Astrocyte (in vitro differentiated cells and primary cell): ENCODE data around the gene RASL11A. TPM values are rescaled to one million over a fixed set of nuclear protein-coding genes. Genes with fewer than 3 reads are reported as not detected.

Experiments used
- DNase-seq: peaks from one replicate; pipeline ENCODE4 v3.0.0-alpha.2; 2010; ENCODE audit warnings: low read depth
- FAIRE-seq: peaks from 2 replicates; lab custom pipeline; 2011; peaks lifted over from hg19 to GRCh38; lab: Jason Lieb, UNC
- H2AFZ ChIP-seq: 2 replicates; pipeline ENCODE4 v1.6.0; 2012; ENCODE audit warnings: low read depth, low read length, inconsistent platforms
- H3K27ac ChIP-seq: 2 replicates; pipeline ENCODE4 v1.5.1; 2011; ENCODE audit warnings: low read depth, low read length, inconsistent platforms
- H3K27me3 ChIP-seq: 2 replicates; pipeline ENCODE4 v1.6.0; 2011; ENCODE audit warnings: low read length, inconsistent platforms; ENCODE audit not compliant: insufficient read depth
- H3K36me3 ChIP-seq: 2 replicates; pipeline ENCODE4 v1.5.1; 2011; ENCODE audit warnings: low read length, inconsistent platforms; ENCODE audit not compliant: insufficient read depth
- H3K4me1 ChIP-seq: 2 replicates; pipeline ENCODE4 v1.5.1; 2011; ENCODE audit warnings: low read length, inconsistent platforms; ENCODE audit not compliant: insufficient read depth
- H3K4me2 ChIP-seq: 2 replicates; pipeline ENCODE4 v1.6.0; 2012; ENCODE audit warnings: low read length, inconsistent platforms
- H3K4me3 ChIP-seq: 2 replicates; pipeline ENCODE4 v1.5.1; 2011; ENCODE audit warnings: low read depth, mild to moderate bottlenecking, low read length, inconsistent platforms; ENCODE audit not compliant: insufficient read depth
- H3K79me2 ChIP-seq: 2 replicates; pipeline ENCODE4 v1.6.0; 2012; ENCODE audit warnings: mild to moderate bottlenecking, low read length, inconsistent platforms; ENCODE audit not compliant: insufficient read depth
- H3K9ac ChIP-seq: 2 replicates; pipeline ENCODE4 v1.6.0; 2012; ENCODE audit warnings: mild to moderate bottlenecking, low read length, inconsistent platforms
- H3K9me3 ChIP-seq: 2 replicates; pipeline ENCODE4 v1.5.1; 2012; ENCODE audit warnings: low read depth, mild to moderate bottlenecking, low read length, inconsistent platforms; ENCODE audit not compliant: insufficient read depth
- H4K20me1 ChIP-seq: 2 replicates; pipeline ENCODE4 v1.6.0; 2012; ENCODE audit warnings: low read length, inconsistent platforms; ENCODE audit not compliant: insufficient read depth
- H3K27ac Mint-ChIP-seq: one replicate; pipeline ENCODE4 v1.8.0; 2021; ENCODE audit warnings: mild to moderate bottlenecking, mixed read lengths; ENCODE audit not compliant: unreplicated experiment
- H3K27me3 Mint-ChIP-seq: one replicate; pipeline ENCODE4 v1.8.0; 2021; ENCODE audit warnings: low read depth, mixed read lengths; ENCODE audit not compliant: unreplicated experiment
- H3K36me3 Mint-ChIP-seq: one replicate; pipeline ENCODE4 v1.8.0; 2021; ENCODE audit warnings: low read depth, mixed read lengths; ENCODE audit not compliant: unreplicated experiment
- H3K4me1 Mint-ChIP-seq: one replicate; pipeline ENCODE4 v1.8.0; 2021; ENCODE audit warnings: low read depth, mixed read lengths; ENCODE audit not compliant: unreplicated experiment
- H3K4me3 Mint-ChIP-seq: one replicate; pipeline ENCODE4 v1.8.0; 2021; ENCODE audit warnings: mild to moderate bottlenecking, moderate library complexity, mixed read lengths; ENCODE audit not compliant: unreplicated experiment
- H3K9me3 Mint-ChIP-seq: one replicate; pipeline ENCODE4 v1.8.0; 2021; ENCODE audit warnings: mild to moderate bottlenecking, mixed read lengths; ENCODE audit not compliant: unreplicated experiment
- EZH2 ChIP-seq: IDR thresholded peaks from 2 replicates; pipeline ENCODE4 v1.6.1; 2012; ENCODE audit warnings: mild to moderate bottlenecking, low read length, inconsistent platforms; ENCODE audit not compliant: insufficient read depth
- total RNA-seq: library from RNA; stranded (reverse); gene quantifications from 2 replicates; pipeline ENCODE4 v1.2.1, GENCODE V29; 2021
- TF ChIP-seq, protein P1 (sequence below): IDR thresholded peaks from 2 replicates; pipeline ENCODE4 v1.5.1; 2011; ENCODE audit warnings: low read depth, mild to moderate bottlenecking, inconsistent platforms, low read length, moderate library complexity; ENCODE audit not compliant: insufficient read depth

Gene RASL11A
- total RNA-seq, 1 donor from 2014 or later = 2.2 TPM

DNA sequence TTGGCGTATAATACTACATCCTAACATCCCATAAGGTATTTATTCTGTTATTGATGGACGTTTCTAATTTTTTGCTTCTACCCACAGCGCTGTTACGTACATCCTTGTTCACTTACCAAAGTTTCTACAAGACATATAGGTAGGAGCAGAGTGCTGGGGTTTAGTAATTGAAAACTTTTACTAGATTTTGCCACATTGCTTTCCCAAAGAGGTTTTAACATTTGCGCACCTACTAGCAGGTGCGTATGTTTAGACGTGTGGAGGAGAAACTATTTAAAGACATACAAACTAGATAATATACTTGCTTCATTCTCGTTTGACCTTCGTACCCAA lies 19.8 kb upstream of the RASL11A start:
- Histone ChIP-seq H3K79me2 (peaks cover 60% of the 10 kb centered on the region), H4K20me1 (peaks cover 36% of the 10 kb centered on the region), H3K9me3 (no peaks in the 10 kb centered on the region), H3K4me3 (peak overlapping the region; percentile 89), H3K4me2 (peak overlapping the region; percentile 90), H3K4me1 (peaks cover 9% of the 10 kb centered on the region), H2AFZ (peak overlapping the region; percentile 78), H3K27me3 (no peaks in the 10 kb centered on the region), H3K9ac (peak overlapping the region; percentile 100), H3K27ac (peak overlapping the region; percentile 99), H3K36me3 (peaks cover 15% of the 10 kb centered on the region)
- Mint-ChIP-seq H3K36me3 (peaks cover 12% of the 10 kb centered on the region), H3K4me1 (peaks cover 15% of the 10 kb centered on the region), H3K27ac (peak overlapping the region; percentile 99), H3K9me3 (no peaks in the 10 kb centered on the region), H3K4me3 (peak overlapping the region; percentile 99), H3K27me3 (no peaks in the 10 kb centered on the region)
- TF ChIP-seq EZH2 = no peak
- FAIRE-seq (no peak), DNase-seq (no peak)

DNA sequence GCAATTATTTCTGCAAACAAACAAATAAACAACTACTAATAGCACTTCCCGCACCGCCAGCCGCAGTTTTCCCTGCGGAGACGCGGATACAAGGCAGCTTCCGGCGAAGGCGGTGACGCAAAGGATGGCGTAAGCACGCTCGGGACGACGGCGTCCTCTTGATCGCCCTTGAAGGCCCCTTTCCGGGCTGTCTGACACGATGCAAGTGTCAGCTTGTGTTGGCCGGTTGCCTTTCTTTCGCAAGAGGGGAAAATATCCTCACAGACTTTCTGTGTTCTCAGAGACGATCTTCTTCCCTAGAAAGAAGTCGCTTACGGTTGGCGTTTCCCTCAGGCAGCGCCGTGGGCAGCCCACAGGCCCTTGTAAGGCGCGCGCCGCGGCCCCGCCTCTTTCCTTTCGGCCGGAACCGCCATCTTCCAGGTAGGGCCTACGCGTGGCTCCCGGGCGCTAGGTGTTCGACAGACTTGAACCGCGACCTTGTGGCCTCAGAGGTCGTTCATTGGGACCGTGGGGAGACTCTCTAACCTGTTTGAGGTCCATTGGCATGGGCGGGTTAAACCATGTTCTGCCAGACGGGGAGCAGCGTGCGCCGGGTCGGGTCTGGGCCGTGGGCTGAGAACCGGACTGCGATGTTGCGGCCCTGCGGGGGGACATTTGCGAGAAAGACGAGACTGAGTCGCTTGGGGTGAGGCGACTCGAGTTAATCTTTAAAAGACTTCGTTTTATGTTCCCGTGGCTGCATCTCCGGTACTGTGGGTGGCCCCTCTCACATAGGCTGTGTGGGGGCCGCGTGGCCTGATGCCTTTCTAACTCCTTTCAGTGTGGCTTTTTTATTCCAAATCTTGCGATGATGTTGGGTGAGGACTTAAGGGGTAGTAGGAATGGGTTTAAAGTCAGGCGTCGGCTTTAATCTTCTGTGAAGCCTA lies 19.2 kb upstream of the RASL11A start, which contains the start of gene RPL21:
TSS of gene RPL21 (plus strand) at position 393 of the 926 bp plus-strand sequence. CDS start 2,219 bp downstream, outside the sequence.
- Mint-ChIP-seq H3K36me3 (peaks cover 12% of the 10 kb centered on the region), H3K4me1 (peaks cover 15% of the 10 kb centered on the region), H3K4me3 (peak within 1 kb of the TSS; percentile 99), H3K9me3 (no peaks in the 10 kb centered on the region), H3K27ac (peak within 1 kb of the TSS; percentile 99), H3K27me3 (no peaks in the 10 kb centered on the region)
- Histone ChIP-seq H3K27ac (peak within 1 kb of the TSS; percentile 99), H2AFZ (peak within 1 kb of the TSS; percentile 78), H3K9ac (peak within 1 kb of the TSS; percentile 100), H3K27me3 (no peaks in the 10 kb centered on the region), H3K36me3 (peaks cover 19% of the 10 kb centered on the region), H3K79me2 (peaks cover 60% of the 10 kb centered on the region), H4K20me1 (peaks cover 37% of the 10 kb centered on the region), H3K4me1 (peaks cover 9% of the 10 kb centered on the region), H3K9me3 (no peaks in the 10 kb centered on the region), H3K4me2 (peak within 1 kb of the TSS; percentile 90), H3K4me3 (peak within 1 kb of the TSS; percentile 89)
- no peak for FAIRE-seq
- TF ChIP-seq, protein P1, sequence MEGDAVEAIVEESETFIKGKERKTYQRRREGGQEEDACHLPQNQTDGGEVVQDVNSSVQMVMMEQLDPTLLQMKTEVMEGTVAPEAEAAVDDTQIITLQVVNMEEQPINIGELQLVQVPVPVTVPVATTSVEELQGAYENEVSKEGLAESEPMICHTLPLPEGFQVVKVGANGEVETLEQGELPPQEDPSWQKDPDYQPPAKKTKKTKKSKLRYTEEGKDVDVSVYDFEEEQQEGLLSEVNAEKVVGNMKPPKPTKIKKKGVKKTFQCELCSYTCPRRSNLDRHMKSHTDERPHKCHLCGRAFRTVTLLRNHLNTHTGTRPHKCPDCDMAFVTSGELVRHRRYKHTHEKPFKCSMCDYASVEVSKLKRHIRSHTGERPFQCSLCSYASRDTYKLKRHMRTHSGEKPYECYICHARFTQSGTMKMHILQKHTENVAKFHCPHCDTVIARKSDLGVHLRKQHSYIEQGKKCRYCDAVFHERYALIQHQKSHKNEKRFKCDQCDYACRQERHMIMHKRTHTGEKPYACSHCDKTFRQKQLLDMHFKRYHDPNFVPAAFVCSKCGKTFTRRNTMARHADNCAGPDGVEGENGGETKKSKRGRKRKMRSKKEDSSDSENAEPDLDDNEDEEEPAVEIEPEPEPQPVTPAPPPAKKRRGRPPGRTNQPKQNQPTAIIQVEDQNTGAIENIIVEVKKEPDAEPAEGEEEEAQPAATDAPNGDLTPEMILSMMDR = no peak
- no peak for TF ChIP-seq EZH2
- peak; percentile 97 for DNase-seq

DNA sequence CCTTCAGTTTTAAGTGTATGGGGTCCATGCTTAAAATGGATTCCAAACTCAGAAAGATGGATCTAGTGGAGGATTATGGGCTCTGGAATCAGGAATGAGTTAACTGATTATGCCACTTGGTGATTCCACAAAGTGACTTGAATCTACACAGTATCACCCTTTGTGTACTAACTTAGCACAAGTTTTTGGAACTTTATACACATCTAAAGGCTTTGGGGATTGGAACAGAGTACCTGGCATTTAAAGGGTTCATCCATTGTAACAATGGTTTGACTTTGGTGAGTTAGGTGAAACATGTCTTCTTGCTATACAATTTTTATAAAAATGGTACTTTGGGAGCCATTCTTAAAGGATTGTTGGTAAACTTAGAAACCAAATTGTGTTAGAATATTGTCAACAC lies 18.2 kb upstream of the RASL11A start:
- Mint-ChIP-seq H3K4me1 (peaks cover 15% of the 10 kb centered on the region), H3K9me3 (no peaks in the 10 kb centered on the region), H3K36me3 (peaks cover 12% of the 10 kb centered on the region), H3K27ac (peak overlapping the region; percentile 99), H3K27me3 (no peaks in the 10 kb centered on the region), H3K4me3 (peak overlapping the region; percentile 99)
- H2AFZ ChIP-seq = no peak overlapping the region
- TF ChIP-seq, protein P1 = no peak
- no peak for TF ChIP-seq EZH2
- peak overlapping the region; percentile 100 for H3K9ac ChIP-seq
- DNase-seq (no peak), FAIRE-seq (no peak)
- peaks cover 66% of the 10 kb centered on the region for H3K79me2 ChIP-seq
- H3K27ac ChIP-seq = peak overlapping the region; percentile 99
- H3K36me3 ChIP-seq = peaks cover 28% of the 10 kb centered on the region
- no peaks in the 10 kb centered on the region for H3K9me3 ChIP-seq
- peaks cover 47% of the 10 kb centered on the region for H4K20me1 ChIP-seq
- H3K4me2 ChIP-seq = peak overlapping the region; percentile 90
- peaks cover 9% of the 10 kb centered on the region for H3K4me1 ChIP-seq
- H3K4me3 ChIP-seq = peak overlapping the region; percentile 89
- no peaks in the 10 kb centered on the region for H3K27me3 ChIP-seq
